HepG2 (cell line): ENCODE results near the gene POLR1G. TPM values are rescaled to one million over a fixed set of nuclear protein-coding genes. Genes with fewer than 3 reads are reported as not detected.
A peak's percentile ranks its signal among the peaks of the same experiment; 100 is the strongest.

Experiments
- HOXA7 ChIP-seq: sonication (generic); formaldehyde crosslinking; IDR thresholded peaks from 2 replicates; pipeline ENCODE4 v1.8.1; 2022; ENCODE audit warnings: mild to moderate bottlenecking, missing genetic modification reagents, moderate library complexity
- KDM2A ChIP-seq: sonication (generic); formaldehyde crosslinking; IDR thresholded peaks from 2 replicates; pipeline ENCODE4 v1.4.0; 2020; ENCODE audit warnings: low read depth, missing genetic modification reagents, borderline replicate concordance
- KDM4B ChIP-seq: sonication (generic); formaldehyde crosslinking; IDR thresholded peaks from 2 replicates; pipeline ENCODE4 v1.4.0; 2020; ENCODE audit warnings: missing genetic modification reagents
- PTBP1 ChIP-seq: fragments of 200-400 bp; formaldehyde crosslinking; IDR thresholded peaks from 2 replicates; pipeline ENCODE4 v1.6.1; 2018; ENCODE audit warnings: low read length, low read depth; ENCODE audit not compliant: poor library complexity, severe bottlenecking
- RCOR2 ChIP-seq: IDR thresholded peaks from 2 replicates; pipeline ENCODE4 v1.6.1; 2016; ENCODE audit warnings: missing biosample characterization, missing genetic modification reagents
- RXRA ChIP-seq: sonication (generic); formaldehyde crosslinking; IDR thresholded peaks from 2 replicates; pipeline ENCODE4 v1.5.1; 2020; ENCODE audit warnings: missing genetic modification reagents
- SKI ChIP-seq: fragments of 450-650 bp; IDR thresholded peaks from one replicate; pipeline ENCODE4 v1.6.1; 2018; ENCODE audit warnings: mild to moderate bottlenecking; ENCODE audit not compliant: partially characterized antibody
- SOX6 ChIP-seq, 2 experiments: fragments of 450-650 bp in 1 of 2; sonication (generic) in 1 of 2; formaldehyde crosslinking in 1 of 2; IDR thresholded peaks; 2 replicates each; pipeline versions ENCODE4 v1.4.0 to v1.6.1; 2017 to 2020; ENCODE audit warnings: antibody characterized with exemption in 1 of 2, mild to moderate bottlenecking in 1 of 2, missing genetic modification reagents in 1 of 2
- ZC3H13 ChIP-seq: sonication (generic); formaldehyde crosslinking; IDR thresholded peaks from 2 replicates; pipeline ENCODE4 v1.8.1; 2023; ENCODE audit warnings: mild to moderate bottlenecking, missing genetic modification reagents, moderate library complexity
- ZEB1 ChIP-seq: IDR thresholded peaks from 2 replicates; pipeline ENCODE4 v1.6.1; 2012; ENCODE audit warnings: mild to moderate bottlenecking, low read depth, inconsistent platforms; ENCODE audit not compliant: insufficient replicate concordance
- ZNF180 ChIP-seq: sonication (generic); formaldehyde crosslinking; IDR thresholded peaks from 2 replicates; pipeline ENCODE4 v1.4.0; 2020; ENCODE audit warnings: low read depth, missing genetic modification reagents, borderline replicate concordance
- ZNF253 ChIP-seq: sonication (generic); formaldehyde crosslinking; IDR thresholded peaks from 2 replicates; pipeline ENCODE4 v1.8.0; 2022; ENCODE audit warnings: mild to moderate bottlenecking, missing genetic modification reagents, borderline replicate concordance
- ZNF598 ChIP-seq: sonication (generic); formaldehyde crosslinking; IDR thresholded peaks from 2 replicates; pipeline ENCODE4 v1.5.1; 2020; ENCODE audit warnings: mild to moderate bottlenecking, missing genetic modification reagents, borderline replicate concordance
- polyA plus RNA-seq, 8 experiments: library from polyadenylated mRNA; depleted of rRNA in 3 of 8; stranded (reverse) in 7 of 8; unstranded in 1 of 8; fragments of >200 nt; fragmentation: Illumina TruSeq in 4 of 8; extraction: Trizol in 4 of 8; gene quantifications; 2 replicates each; pipeline versions ENCODE4 v1.2.1 to v1.2.3, GENCODE V29; 2011 to 2016; ENCODE audit warnings: low read depth in 4 of 8, missing spikeins in 1 of 8, mixed read lengths in 1 of 8; ENCODE audit not compliant: insufficient read depth in 1 of 8
- total RNA-seq, 5 experiments: library from RNA; depleted of rRNA; stranded (reverse); fragments of >200 nt; fragmentation: Illumina TruSeq; extraction: Trizol; gene quantifications; 2 replicates each; pipeline ENCODE4 v1.2.3, GENCODE V29; 2016; ENCODE audit warnings: low read depth in 1 of 5
- TF ChIP-seq, protein P1 (sequence below): sonication (generic); formaldehyde crosslinking; IDR thresholded peaks from 2 replicates; pipeline ENCODE4 v1.4.0; 2020; ENCODE audit warnings: missing genetic modification reagents, borderline replicate concordance
- TF ChIP-seq, protein P2 (sequence below): sonication (generic); formaldehyde crosslinking; IDR thresholded peaks from 2 replicates; pipeline ENCODE4; 2020; ENCODE audit warnings: missing genetic modification reagents, mild to moderate bottlenecking, borderline replicate concordance
- TF ChIP-seq, protein P3 (sequence below): sonication (generic); formaldehyde crosslinking; IDR thresholded peaks from 2 replicates; pipeline ENCODE4 v1.5.0; 2020; ENCODE audit warnings: missing genetic modification reagents
- TF ChIP-seq, protein P4 (sequence below): IDR thresholded peaks from 2 replicates; pipeline ENCODE4 v1.6.1; 2016; ENCODE audit warnings: mild to moderate bottlenecking, missing biosample characterization, missing genetic modification reagents

The POLR1G gene
- total and polyA plus RNA-seq, 2 of the 13 experiments (the other 11 are each of a cell fraction or from before 2014, with no cell fraction given), result 3.5 to 20.8 TPM

DNA sequence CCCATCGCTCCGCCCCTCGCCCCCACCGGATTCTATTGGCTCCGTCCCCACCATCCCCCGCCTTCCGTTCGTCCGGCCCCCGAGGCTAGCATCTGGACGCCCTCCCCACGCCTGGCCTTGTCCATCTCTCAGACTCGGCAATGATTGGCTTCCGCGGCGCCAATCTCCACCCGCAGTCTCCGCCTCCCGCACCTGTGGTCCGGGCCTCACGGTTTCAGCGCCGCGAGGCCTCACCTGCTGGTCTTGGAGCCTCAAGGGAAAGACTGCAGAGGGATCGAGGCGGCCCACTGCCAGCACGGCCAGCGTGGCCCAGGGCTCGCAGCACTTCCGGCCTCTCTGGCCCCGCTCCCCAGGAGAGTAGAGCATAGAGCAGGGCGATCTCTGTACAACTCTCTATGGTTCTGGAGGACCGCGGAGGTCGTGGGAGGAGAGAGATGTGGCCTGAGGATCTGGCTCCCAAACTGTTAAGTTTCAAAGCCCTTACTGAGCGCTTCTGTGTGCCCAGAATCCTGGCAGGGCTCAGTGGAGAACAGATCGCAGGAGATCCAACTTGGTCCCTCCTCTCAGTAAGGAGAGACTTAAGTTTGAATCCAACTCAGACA is 17.2 kb downstream of the POLR1G start, which contains the start of gene ERCC1 (continued):
- TF ChIP-seq, protein P1, sequence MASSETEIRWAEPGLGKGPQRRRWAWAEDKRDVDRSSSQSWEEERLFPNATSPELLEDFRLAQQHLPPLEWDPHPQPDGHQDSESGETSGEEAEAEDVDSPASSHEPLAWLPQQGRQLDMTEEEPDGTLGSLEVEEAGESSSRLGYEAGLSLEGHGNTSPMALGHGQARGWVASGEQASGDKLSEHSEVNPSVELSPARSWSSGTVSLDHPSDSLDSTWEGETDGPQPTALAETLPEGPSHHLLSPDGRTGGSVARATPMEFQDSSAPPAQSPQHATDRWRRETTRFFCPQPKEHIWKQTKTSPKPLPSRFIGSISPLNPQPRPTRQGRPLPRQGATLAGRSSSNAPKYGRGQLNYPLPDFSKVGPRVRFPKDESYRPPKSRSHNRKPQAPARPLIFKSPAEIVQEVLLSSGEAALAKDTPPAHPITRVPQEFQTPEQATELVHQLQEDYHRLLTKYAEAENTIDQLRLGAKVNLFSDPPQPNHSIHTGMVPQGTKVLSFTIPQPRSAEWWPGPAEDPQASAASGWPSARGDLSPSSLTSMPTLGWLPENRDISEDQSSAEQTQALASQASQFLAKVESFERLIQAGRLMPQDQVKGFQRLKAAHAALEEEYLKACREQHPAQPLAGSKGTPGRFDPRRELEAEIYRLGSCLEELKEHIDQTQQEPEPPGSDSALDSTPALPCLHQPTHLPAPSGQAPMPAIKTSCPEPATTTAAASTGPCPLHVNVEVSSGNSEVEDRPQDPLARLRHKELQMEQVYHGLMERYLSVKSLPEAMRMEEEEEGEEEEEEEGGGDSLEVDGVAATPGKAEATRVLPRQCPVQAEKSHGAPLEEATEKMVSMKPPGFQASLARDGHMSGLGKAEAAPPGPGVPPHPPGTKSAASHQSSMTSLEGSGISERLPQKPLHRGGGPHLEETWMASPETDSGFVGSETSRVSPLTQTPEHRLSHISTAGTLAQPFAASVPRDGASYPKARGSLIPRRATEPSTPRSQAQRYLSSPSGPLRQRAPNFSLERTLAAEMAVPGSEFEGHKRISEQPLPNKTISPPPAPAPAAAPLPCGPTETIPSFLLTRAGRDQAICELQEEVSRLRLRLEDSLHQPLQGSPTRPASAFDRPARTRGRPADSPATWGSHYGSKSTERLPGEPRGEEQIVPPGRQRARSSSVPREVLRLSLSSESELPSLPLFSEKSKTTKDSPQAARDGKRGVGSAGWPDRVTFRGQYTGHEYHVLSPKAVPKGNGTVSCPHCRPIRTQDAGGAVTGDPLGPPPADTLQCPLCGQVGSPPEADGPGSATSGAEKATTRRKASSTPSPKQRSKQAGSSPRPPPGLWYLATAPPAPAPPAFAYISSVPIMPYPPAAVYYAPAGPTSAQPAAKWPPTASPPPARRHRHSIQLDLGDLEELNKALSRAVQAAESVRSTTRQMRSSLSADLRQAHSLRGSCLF, result no peak
- TF ChIP-seq KDM4B (CRISPR knock-in tag) (peak; percentile 22), PTBP1 (peak; percentile 43), ZNF180 (CRISPR knock-in tag) (no peak), SOX6 (IDR thresholded peaks at IDR 0.05) (no peak), SOX6 (CRISPR knock-in tag; IDR thresholded peaks at IDR 0.05) (peak; percentile 73), RXRA (CRISPR knock-in tag) (peak; percentile 38; the same call in 1 of the 2 replicates), HOXA7 (no peak), ZC3H13 (CRISPR knock-in tag) (no peak; the same call in 1 of the 2 replicates), SKI (peak; percentile 9), RCOR2 (CRISPR knock-in tag) (peak; percentile 45), ZEB1 (peak; percentile 93), ZNF598 (CRISPR knock-in tag) (0 out of 2 replicates have a peak, but pooled peaks have one; percentile 49), ZNF253 (CRISPR knock-in tag) (0 out of 2 replicates have a peak, but pooled peaks have one; percentile 70), KDM2A (CRISPR knock-in tag) (peak; percentile 86; the same call in 1 of the 2 replicates)
- TF ChIP-seq, protein P2, sequence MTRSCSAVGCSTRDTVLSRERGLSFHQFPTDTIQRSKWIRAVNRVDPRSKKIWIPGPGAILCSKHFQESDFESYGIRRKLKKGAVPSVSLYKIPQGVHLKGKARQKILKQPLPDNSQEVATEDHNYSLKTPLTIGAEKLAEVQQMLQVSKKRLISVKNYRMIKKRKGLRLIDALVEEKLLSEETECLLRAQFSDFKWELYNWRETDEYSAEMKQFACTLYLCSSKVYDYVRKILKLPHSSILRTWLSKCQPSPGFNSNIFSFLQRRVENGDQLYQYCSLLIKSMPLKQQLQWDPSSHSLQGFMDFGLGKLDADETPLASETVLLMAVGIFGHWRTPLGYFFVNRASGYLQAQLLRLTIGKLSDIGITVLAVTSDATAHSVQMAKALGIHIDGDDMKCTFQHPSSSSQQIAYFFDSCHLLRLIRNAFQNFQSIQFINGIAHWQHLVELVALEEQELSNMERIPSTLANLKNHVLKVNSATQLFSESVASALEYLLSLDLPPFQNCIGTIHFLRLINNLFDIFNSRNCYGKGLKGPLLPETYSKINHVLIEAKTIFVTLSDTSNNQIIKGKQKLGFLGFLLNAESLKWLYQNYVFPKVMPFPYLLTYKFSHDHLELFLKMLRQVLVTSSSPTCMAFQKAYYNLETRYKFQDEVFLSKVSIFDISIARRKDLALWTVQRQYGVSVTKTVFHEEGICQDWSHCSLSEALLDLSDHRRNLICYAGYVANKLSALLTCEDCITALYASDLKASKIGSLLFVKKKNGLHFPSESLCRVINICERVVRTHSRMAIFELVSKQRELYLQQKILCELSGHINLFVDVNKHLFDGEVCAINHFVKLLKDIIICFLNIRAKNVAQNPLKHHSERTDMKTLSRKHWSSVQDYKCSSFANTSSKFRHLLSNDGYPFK (CRISPR knock-in tag), result peak; percentile 95; the same call in 1 of the 2 replicates
- TF ChIP-seq, protein P3, sequence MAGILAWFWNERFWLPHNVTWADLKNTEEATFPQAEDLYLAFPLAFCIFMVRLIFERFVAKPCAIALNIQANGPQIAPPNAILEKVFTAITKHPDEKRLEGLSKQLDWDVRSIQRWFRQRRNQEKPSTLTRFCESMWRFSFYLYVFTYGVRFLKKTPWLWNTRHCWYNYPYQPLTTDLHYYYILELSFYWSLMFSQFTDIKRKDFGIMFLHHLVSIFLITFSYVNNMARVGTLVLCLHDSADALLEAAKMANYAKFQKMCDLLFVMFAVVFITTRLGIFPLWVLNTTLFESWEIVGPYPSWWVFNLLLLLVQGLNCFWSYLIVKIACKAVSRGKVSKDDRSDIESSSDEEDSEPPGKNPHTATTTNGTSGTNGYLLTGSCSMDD (CRISPR knock-in tag), result no peak
- TF ChIP-seq, protein P4, sequence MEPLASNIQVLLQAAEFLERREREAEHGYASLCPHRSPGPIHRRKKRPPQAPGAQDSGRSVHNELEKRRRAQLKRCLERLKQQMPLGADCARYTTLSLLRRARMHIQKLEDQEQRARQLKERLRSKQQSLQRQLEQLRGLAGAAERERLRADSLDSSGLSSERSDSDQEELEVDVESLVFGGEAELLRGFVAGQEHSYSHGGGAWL (CRISPR knock-in tag), result 0 out of 2 replicates have a peak, but pooled peaks have one; percentile 79
